A673 (cell line): ENCODE measurements around the gene MPV17L2. TPM values are rescaled to one million over a fixed set of nuclear protein-coding genes. Genes with fewer than 3 reads are reported as not detected.

Source experiments
- BruUV-seq: library from RNA; stranded (reverse); fragments of 400-500 nt; replicated peaks from 2 replicates; lab custom pipeline; 2021; lab: Mats Ljungman, UMichigan
- CTCF ChIA-PET: fragments of 300-600 bp; sonication (Branson Sonifier 250); formaldehyde crosslinking; loops from one replicate; lab custom pipeline; 2022; ENCODE audit warnings: antibody characterized with exemption; lab: Charles Lee
- POLR2A ChIA-PET: fragments of 300-600 bp; sonication (Branson Sonifier 250); formaldehyde crosslinking; loops from one replicate; lab custom pipeline; 2022; ENCODE audit warnings: antibody characterized with exemption; ENCODE audit not compliant: low non-redundant PET; lab: Charles Lee
- DNase-seq: peaks from one replicate; pipeline ENCODE4 v3.0.0-alpha.2; 2015; ENCODE audit warnings: low spot score
- H3K27ac ChIP-seq: fragments of 200-600 bp; sonication (generic); 2 replicates; pipeline ENCODE4 v1.5.1; 2016; ENCODE audit warnings: mixed run types, low read depth, mild to moderate bottlenecking, mixed read lengths, antibody characterized with exemption, low read length; ENCODE audit not compliant: poor library complexity, severe bottlenecking
- H3K27me3 ChIP-seq: fragments of 200-600 bp; sonication (generic); replicated peaks from 2 replicates; pipeline ENCODE4 v1.6.1; 2017; ENCODE audit warnings: mixed run types, low read depth, mild to moderate bottlenecking, mixed read lengths, antibody characterized with exemption, low read length; ENCODE audit not compliant: insufficient read depth, poor library complexity
- H3K36me3 ChIP-seq: fragments of 200-600 bp; sonication (generic); 2 replicates; pipeline ENCODE4 v1.6.1; 2016; ENCODE audit warnings: mixed run types, mild to moderate bottlenecking, mixed read lengths, antibody characterized with exemption, low read length; ENCODE audit not compliant: insufficient read depth, poor library complexity, severe bottlenecking
- H3K4me1 ChIP-seq: fragments of 200-600 bp; sonication (generic); 2 replicates; pipeline ENCODE4 v1.6.1; 2017; ENCODE audit warnings: mixed run types, mild to moderate bottlenecking, mixed read lengths, antibody characterized with exemption, low read length; ENCODE audit not compliant: insufficient read depth, poor library complexity, severe bottlenecking
- H3K4me3 ChIP-seq: fragments of 200-600 bp; sonication (generic); 2 replicates; pipeline ENCODE4 v1.5.1; 2016; ENCODE audit warnings: low read depth, mixed run types, mild to moderate bottlenecking, mixed read lengths, low read length; ENCODE audit not compliant: poor library complexity, severe bottlenecking
- H3K9me3 ChIP-seq: fragments of 200-600 bp; sonication (generic); 2 replicates; pipeline ENCODE4 v1.6.1; 2016; ENCODE audit warnings: mixed run types, low read depth, mild to moderate bottlenecking, mixed read lengths, antibody characterized with exemption, low read length; ENCODE audit not compliant: poor library complexity, severe bottlenecking
- CTCF ChIP-seq: fragments of 300-800, 200-600 bp; sonication (generic); conservative IDR thresholded peaks from 2 replicates; pipeline ENCODE4 v1.5.1; 2017; ENCODE audit warnings: low read depth, mild to moderate bottlenecking, antibody characterized with exemption, low read length, moderate library complexity, mixed read lengths
- EZH2 ChIP-seq: fragments of 200-600 bp; sonication (generic); IDR thresholded peaks from 2 replicates; pipeline ENCODE4 v1.6.1; 2017; ENCODE audit warnings: borderline replicate concordance, low read depth, mild to moderate bottlenecking, mixed read lengths, antibody characterized with exemption, low read length; ENCODE audit not compliant: poor library complexity, severe bottlenecking
- intact Hi-C: fragments of 100-400 bp; cut with micrococcal nuclease; formaldehyde crosslinking; loops from one replicate; pipeline ENCODE4 v1.10.0; 2022; ENCODE audit not compliant: unreplicated experiment
- total RNA-seq: library from RNA; stranded (reverse); gene quantifications from 2 replicates; pipeline ENCODE4 v1.2.3, GENCODE V29; 2021

Gene MPV17L2
- total RNA-seq, 1 experiment from 2014 or later, result 20.2 TPM

GRCh38 chr19:18225355-18225701 lies 32.3 kb downstream of the MPV17L2 start:
- DNase-seq, result no peak
- H3K9me3 ChIP-seq, result no peaks in the 10 kb centered on the region
- peaks cover 35% of the 10 kb centered on the region for H3K27me3 ChIP-seq
- no peak overlapping the region for H3K27ac ChIP-seq
- ChIA-PET CTCF (interaction anchor here (0.7 to 1.9 kb wide), 2 partner anchors 43 to 54 kb away, joined by 5 to 8 read pairs; no protein-coding TSS in a partner anchor), POLR2A (no interaction called here)
- peak overlapping the region; percentile 34 for H3K4me3 ChIP-seq
- intact Hi-C loops, result no loop called here
- TF ChIP-seq CTCF, result no peak
- TF ChIP-seq EZH2, result peak; percentile 18
- no TSS peak for BruUV-seq
- no peaks in the 10 kb centered on the region for H3K36me3 ChIP-seq
- peaks cover 6% of the 10 kb centered on the region for H3K4me1 ChIP-seq

GRCh38 chr19:18225702-18226468 lies 32.9 kb downstream of the MPV17L2 start, which contains the start of gene PDE4C:
PDE4C (minus strand) TSS chr19:18226438; CDS start chr19:18226415, 23 bp downstream.
- no peaks in the 10 kb centered on the region for H3K36me3 ChIP-seq
- BruUV-seq, result no TSS peak
- peaks cover 6% of the 10 kb centered on the region for H3K4me1 ChIP-seq
- CTCF ChIA-PET, result interaction anchor here (0.7 kb wide), 1 partner anchor 43 kb away, joined by 5 read pairs; no protein-coding TSS in a partner anchor
- DNase-seq, result peak; percentile 64
- POLR2A ChIA-PET, result no interaction called here
- H3K27me3 ChIP-seq, result peaks cover 35% of the 10 kb centered on the region
- H3K9me3 ChIP-seq, result no peaks in the 10 kb centered on the region
- no peak within 1 kb of the TSS for H3K4me3 ChIP-seq
- intact Hi-C loops, result no loop called here
- no peak for TF ChIP-seq EZH2
- no peak for TF ChIP-seq CTCF
- H3K27ac ChIP-seq, result no peak within 1 kb of the TSS

- ChIA-PET POLR2A (no interaction called here), CTCF (no interaction called here)
- Histone ChIP-seq H3K9me3 (no peaks in the 10 kb centered on the region), H3K4me3 (no peak overlapping the region), H3K27me3 (peaks cover 33% of the 10 kb centered on the region), H3K27ac (no peak overlapping the region), H3K36me3 (no peaks in the 10 kb centered on the region), H3K4me1 (peaks cover 18% of the 10 kb centered on the region)
- TF ChIP-seq EZH2 (no peak), CTCF (no peak)
- intact Hi-C loops, result no loop called here
- no peak for DNase-seq
- BruUV-seq, result no TSS peak
Measured at GRCh38 chr19:18226956-18227780, 34.1 kb downstream of the MPV17L2 start.
